Neural cell (in vitro differentiated cells): ENCODE data around the gene FOXC2. TPM values are rescaled to one million over a fixed set of nuclear protein-coding genes. Genes with fewer than 3 reads are reported as not detected.

Experiments
- H2AFZ ChIP-seq: fragments of 200-600, 300-800 bp; sonication (generic), shearing (Covaris generic); 2 replicates; pipeline ENCODE4 v1.6.0; 2014; ENCODE audit warnings: low read depth, mild to moderate bottlenecking, antibody characterized with exemption, low read length, moderate library complexity
- H3F3A ChIP-seq: fragments of 200-600 bp; shearing (Covaris generic); 2 replicates; pipeline ENCODE4 v1.6.1; 2016; ENCODE audit warnings: mild to moderate bottlenecking, moderate library complexity, mixed read lengths, antibody characterized with exemption, low read length; ENCODE audit not compliant: insufficient read depth, poor library complexity, severe bottlenecking
- H3K27ac ChIP-seq: fragments of 200-600, 300-800 bp; sonication (generic), shearing (Covaris generic); 2 replicates; pipeline ENCODE4 v1.5.1; 2014; ENCODE audit warnings: mild to moderate bottlenecking, low read length, moderate library complexity
- H3K27me3 ChIP-seq: fragments of 300-800, 200-600 bp; sonication (generic), shearing (Covaris generic); 2 replicates; pipeline ENCODE4 v1.6.0; 2014; ENCODE audit warnings: mild to moderate bottlenecking, low read depth, low read length, moderate library complexity; ENCODE audit not compliant: insufficient read depth
- H3K36me3 ChIP-seq: fragments of 300-800, 200-600 bp; sonication (generic), shearing (Covaris generic); 2 replicates; pipeline ENCODE4 v1.5.1; 2014; ENCODE audit warnings: mild to moderate bottlenecking, antibody characterized with exemption, low read length, moderate library complexity; ENCODE audit not compliant: insufficient read depth
- H3K4me2 ChIP-seq: fragments of 300-800, 200-600 bp; sonication (generic), shearing (Covaris generic); 2 replicates; pipeline ENCODE4 v1.6.0; 2014; ENCODE audit warnings: mild to moderate bottlenecking, low read length
- H3K4me3 ChIP-seq: fragments of 300-800, 200-600 bp; sonication (generic), shearing (Covaris generic); 2 replicates; pipeline ENCODE4 v1.5.1; 2014; ENCODE audit warnings: mild to moderate bottlenecking, low read length, moderate library complexity
- H3K79me2 ChIP-seq: fragments of 200-600 bp; shearing (Covaris generic); replicated peaks from 2 replicates; pipeline ENCODE4 v1.6.0; 2014; ENCODE audit warnings: mild to moderate bottlenecking, low read length, moderate library complexity; ENCODE audit not compliant: insufficient read depth
- H3K9ac ChIP-seq: fragments of 300-800, 200-600 bp; sonication (generic), shearing (Covaris generic); 2 replicates; pipeline ENCODE4 v1.6.1; 2016; ENCODE audit warnings: mild to moderate bottlenecking, low read length, mixed read lengths
- H3K9me2 ChIP-seq: fragments of 200-600 bp; shearing (Covaris generic); 2 replicates; pipeline ENCODE4 v1.6.1; 2016; ENCODE audit warnings: mild to moderate bottlenecking, low read length, mixed read lengths; ENCODE audit not compliant: insufficient read depth
- H3K9me3 ChIP-seq: fragments of 200-600, 300-800 bp; sonication (generic), shearing (Covaris generic); 2 replicates; pipeline ENCODE4 v1.6.1; 2016; ENCODE audit warnings: mild to moderate bottlenecking, mixed run types, low read length, moderate library complexity, mixed read lengths
- H4K20me1 ChIP-seq: fragments of 200-600 bp; shearing (Covaris generic); 2 replicates; pipeline ENCODE4 v1.6.1; 2016; ENCODE audit warnings: mild to moderate bottlenecking, mixed run types; ENCODE audit not compliant: insufficient read depth
- EP300 ChIP-seq: fragments of 450-650 bp; conservative IDR thresholded peaks from 2 replicates; pipeline ENCODE4 v1.6.1; 2014; ENCODE audit warnings: antibody characterized with exemption, mild to moderate bottlenecking, moderate library complexity; ENCODE audit not compliant: poor library complexity, severe bottlenecking
- EZH2 ChIP-seq: fragments of 200-600, 300-800 bp; shearing (Covaris generic), sonication (generic); IDR thresholded peaks from 2 replicates; pipeline ENCODE4 v1.6.1; 2014; ENCODE audit warnings: antibody characterized with exemption, low read length, borderline replicate concordance, mild to moderate bottlenecking; ENCODE audit not compliant: insufficient read depth, poor library complexity, severe bottlenecking
- MXI1 ChIP-seq: fragments of 450-650 bp; conservative IDR thresholded peaks from 2 replicates; pipeline ENCODE4 v1.6.1; 2014; ENCODE audit warnings: antibody characterized with exemption, mild to moderate bottlenecking; ENCODE audit not compliant: poor library complexity, severe bottlenecking
- POLR2AphosphoS5 ChIP-seq: IDR thresholded peaks from 2 replicates; pipeline ENCODE4 v1.6.1; 2012
- RAD21 ChIP-seq: fragments of 450-650 bp; conservative IDR thresholded peaks from 2 replicates; pipeline ENCODE4 v1.6.1; 2014; ENCODE audit warnings: antibody characterized with exemption, mild to moderate bottlenecking, moderate library complexity
- SMC3 ChIP-seq: fragments of 450-650 bp; conservative IDR thresholded peaks from 2 replicates; pipeline ENCODE4 v1.6.1; 2014; ENCODE audit warnings: antibody characterized with exemption, mild to moderate bottlenecking, moderate library complexity; ENCODE audit not compliant: poor library complexity
- TAF1 ChIP-seq: IDR thresholded peaks from 2 replicates; pipeline ENCODE4 v1.6.1; 2012; ENCODE audit warnings: low read depth
- polyA plus RNA-seq: library from polyadenylated mRNA; depleted of rRNA; stranded (reverse); fragments of >200 nt; gene quantifications from 2 replicates; pipeline ENCODE4 v1.2.3, GENCODE V29; 2014
- TF ChIP-seq, protein P1 (sequence below): fragments of 450-650 bp; IDR thresholded peaks from 2 replicates; pipeline ENCODE4 v1.5.1; 2014; ENCODE audit warnings: antibody characterized with exemption, mild to moderate bottlenecking, moderate library complexity; ENCODE audit not compliant: poor library complexity, severe bottlenecking
- TF ChIP-seq, protein P2 (sequence below): IDR thresholded peaks from 2 replicates; pipeline ENCODE4 v1.6.1; 2012; ENCODE audit warnings: borderline replicate concordance

The FOXC2 gene
- polyA plus RNA-seq, 1 donor from 2014 or later = not detected

GRCh38 chr16:86573215-86573614 is 6.6 kb downstream of the FOXC2 start:
- Histone ChIP-seq H3K36me3 (no peaks in the 10 kb centered on the region), H3F3A (no peaks in the 10 kb centered on the region), H3K9ac (no peak overlapping the region), H3K9me3 (no peaks in the 10 kb centered on the region), H3K9me2 (no peaks in the 10 kb centered on the region), H4K20me1 (no peaks in the 10 kb centered on the region), H3K79me2 (no peaks in the 10 kb centered on the region), H3K27ac (no peak overlapping the region), H3K27me3 (peaks cover 100% of the 10 kb centered on the region), H3K4me3 (no peak overlapping the region), H3K4me2 (no peak overlapping the region), H2AFZ (no peak overlapping the region)
- TF ChIP-seq EZH2 = no peak
- no peak for TF ChIP-seq RAD21
- no peak for TF ChIP-seq POLR2AphosphoS5
- no peak for TF ChIP-seq TAF1
- TF ChIP-seq, protein P1, sequence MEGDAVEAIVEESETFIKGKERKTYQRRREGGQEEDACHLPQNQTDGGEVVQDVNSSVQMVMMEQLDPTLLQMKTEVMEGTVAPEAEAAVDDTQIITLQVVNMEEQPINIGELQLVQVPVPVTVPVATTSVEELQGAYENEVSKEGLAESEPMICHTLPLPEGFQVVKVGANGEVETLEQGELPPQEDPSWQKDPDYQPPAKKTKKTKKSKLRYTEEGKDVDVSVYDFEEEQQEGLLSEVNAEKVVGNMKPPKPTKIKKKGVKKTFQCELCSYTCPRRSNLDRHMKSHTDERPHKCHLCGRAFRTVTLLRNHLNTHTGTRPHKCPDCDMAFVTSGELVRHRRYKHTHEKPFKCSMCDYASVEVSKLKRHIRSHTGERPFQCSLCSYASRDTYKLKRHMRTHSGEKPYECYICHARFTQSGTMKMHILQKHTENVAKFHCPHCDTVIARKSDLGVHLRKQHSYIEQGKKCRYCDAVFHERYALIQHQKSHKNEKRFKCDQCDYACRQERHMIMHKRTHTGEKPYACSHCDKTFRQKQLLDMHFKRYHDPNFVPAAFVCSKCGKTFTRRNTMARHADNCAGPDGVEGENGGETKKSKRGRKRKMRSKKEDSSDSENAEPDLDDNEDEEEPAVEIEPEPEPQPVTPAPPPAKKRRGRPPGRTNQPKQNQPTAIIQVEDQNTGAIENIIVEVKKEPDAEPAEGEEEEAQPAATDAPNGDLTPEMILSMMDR = no peak
- TF ChIP-seq SMC3 = no peak

DNA sequence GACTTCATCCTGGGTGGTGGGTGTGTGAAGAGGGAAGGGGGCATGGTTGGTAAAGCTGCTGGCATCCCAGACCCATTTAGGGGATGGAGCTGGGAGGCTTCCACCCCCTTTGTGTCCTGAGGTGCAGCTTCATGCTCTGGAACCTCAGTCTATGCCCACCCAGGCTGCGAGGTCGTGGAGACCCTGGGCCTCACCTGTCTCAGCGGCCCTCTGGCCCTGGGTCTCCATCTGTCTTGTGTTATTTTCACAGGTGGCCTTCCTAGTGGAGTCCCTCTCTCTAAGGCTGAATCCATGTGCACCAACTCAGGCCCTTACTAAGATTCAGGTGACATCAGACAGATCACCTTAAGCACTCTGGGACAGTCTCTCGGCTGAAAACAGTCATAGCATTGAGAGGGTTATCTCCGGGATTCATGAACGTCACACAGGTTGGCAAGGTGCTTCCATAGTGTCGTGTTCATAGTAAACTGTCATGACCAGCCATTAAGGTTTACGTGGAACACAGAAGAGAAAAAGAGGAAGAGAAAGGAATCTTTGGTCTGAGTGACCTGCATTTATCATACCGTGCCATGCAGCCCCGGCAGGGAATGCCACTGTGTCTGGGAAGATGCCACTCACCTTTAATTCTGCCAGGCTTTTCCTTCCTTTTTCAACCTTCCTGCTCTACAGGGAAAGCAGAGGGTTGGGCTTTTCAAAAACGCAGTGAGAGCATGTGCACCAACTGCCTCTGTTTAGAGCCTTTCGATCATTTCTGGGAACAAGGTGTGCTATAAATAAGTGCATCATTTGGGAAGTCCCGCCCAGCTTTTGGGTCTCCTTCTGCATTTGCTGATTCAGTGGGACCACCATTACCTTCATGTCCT is 7.2 kb downstream of the FOXC2 start:
- TF ChIP-seq EP300 (no peak), MXI1 (no peak), POLR2AphosphoS5 (no peak), EZH2 (no peak), RAD21 (no peak), TAF1 (no peak), SMC3 (no peak)
- TF ChIP-seq, protein P1 = no peak
- TF ChIP-seq, protein P2, sequence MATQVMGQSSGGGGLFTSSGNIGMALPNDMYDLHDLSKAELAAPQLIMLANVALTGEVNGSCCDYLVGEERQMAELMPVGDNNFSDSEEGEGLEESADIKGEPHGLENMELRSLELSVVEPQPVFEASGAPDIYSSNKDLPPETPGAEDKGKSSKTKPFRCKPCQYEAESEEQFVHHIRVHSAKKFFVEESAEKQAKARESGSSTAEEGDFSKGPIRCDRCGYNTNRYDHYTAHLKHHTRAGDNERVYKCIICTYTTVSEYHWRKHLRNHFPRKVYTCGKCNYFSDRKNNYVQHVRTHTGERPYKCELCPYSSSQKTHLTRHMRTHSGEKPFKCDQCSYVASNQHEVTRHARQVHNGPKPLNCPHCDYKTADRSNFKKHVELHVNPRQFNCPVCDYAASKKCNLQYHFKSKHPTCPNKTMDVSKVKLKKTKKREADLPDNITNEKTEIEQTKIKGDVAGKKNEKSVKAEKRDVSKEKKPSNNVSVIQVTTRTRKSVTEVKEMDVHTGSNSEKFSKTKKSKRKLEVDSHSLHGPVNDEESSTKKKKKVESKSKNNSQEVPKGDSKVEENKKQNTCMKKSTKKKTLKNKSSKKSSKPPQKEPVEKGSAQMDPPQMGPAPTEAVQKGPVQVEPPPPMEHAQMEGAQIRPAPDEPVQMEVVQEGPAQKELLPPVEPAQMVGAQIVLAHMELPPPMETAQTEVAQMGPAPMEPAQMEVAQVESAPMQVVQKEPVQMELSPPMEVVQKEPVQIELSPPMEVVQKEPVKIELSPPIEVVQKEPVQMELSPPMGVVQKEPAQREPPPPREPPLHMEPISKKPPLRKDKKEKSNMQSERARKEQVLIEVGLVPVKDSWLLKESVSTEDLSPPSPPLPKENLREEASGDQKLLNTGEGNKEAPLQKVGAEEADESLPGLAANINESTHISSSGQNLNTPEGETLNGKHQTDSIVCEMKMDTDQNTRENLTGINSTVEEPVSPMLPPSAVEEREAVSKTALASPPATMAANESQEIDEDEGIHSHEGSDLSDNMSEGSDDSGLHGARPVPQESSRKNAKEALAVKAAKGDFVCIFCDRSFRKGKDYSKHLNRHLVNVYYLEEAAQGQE = no peak
- Histone ChIP-seq H3K9me3 (no peaks in the 10 kb centered on the region), H3K4me3 (no peak overlapping the region), H4K20me1 (no peaks in the 10 kb centered on the region), H3K27ac (no peak overlapping the region), H3K79me2 (no peaks in the 10 kb centered on the region), H3K4me2 (no peak overlapping the region), H2AFZ (no peak overlapping the region), H3K27me3 (peaks cover 100% of the 10 kb centered on the region), H3K9ac (no peak overlapping the region), H3K9me2 (no peaks in the 10 kb centered on the region), H3F3A (no peaks in the 10 kb centered on the region), H3K36me3 (no peaks in the 10 kb centered on the region)
